Ovary (tissue), 3 donors: ENCODE measurements around the gene ITPR1.

Experiments
- CTCF ChIP-seq, 3 donors: fragments of 450-650 bp in 2 of 3; fragments of 200-600 bp in 1 of 3; IDR thresholded peaks; one replicate each; pipeline versions ENCODE4 v1.5.1 to v1.8.0; 2016 to 2022; ENCODE audit warnings: antibody characterized with exemption in 3 of 3, mild to moderate bottlenecking in 1 of 3
- POLR2A ChIP-seq: fragments of 450-650 bp; IDR thresholded peaks from one replicate; pipeline ENCODE4 v1.6.1; 2017; ENCODE audit warnings: antibody characterized with exemption, mild to moderate bottlenecking, moderate library complexity
- donor health status: DM: no; HTN: no; CAD: no.

GRCh38 chr3:4731543-4732111 is 238.5 kb downstream of the ITPR1 start:
- no peak for TF ChIP-seq CTCF (IDR thresholded peaks at IDR 0.05)
- no peak for TF ChIP-seq POLR2A
